HL-60 (cell line): ENCODE data around the gene SPAG9.

ENCODE experiments used
- DNase-seq, 2 experiments: peaks; one replicate each; pipeline ENCODE4 v3.0.0-alpha.2; 2010 to 2020; ENCODE audit warnings: low read depth in 1 of 2, low spot score in 1 of 2
- H3K27ac ChIP-seq: fragments of 250-450 bp; sonication (Bioruptor Pico); replicated peaks from 2 replicates; pipeline ENCODE4 v1.5.1; 2020; ENCODE audit warnings: mild to moderate bottlenecking, moderate library complexity
- H3K27me3 ChIP-seq: fragments of 250-450 bp; sonication (Bioruptor Pico); 2 replicates; pipeline ENCODE4 v1.5.1; 2021; ENCODE audit warnings: mild to moderate bottlenecking, moderate library complexity; ENCODE audit not compliant: insufficient read depth, poor library complexity, severe bottlenecking
- H3K4me3 ChIP-seq: replicated peaks from 2 replicates; pipeline ENCODE4 v1.5.1; 2011; ENCODE audit warnings: mild to moderate bottlenecking, control low read depth, low read length; ENCODE audit not compliant: insufficient read depth
- GABPA ChIP-seq: IDR thresholded peaks from 2 replicates; pipeline ENCODE4 v1.6.1; 2012; ENCODE audit warnings: low read depth
- POLR2AphosphoS5 ChIP-seq: IDR thresholded peaks from 2 replicates; pipeline ENCODE4 v1.6.1; 2012; ENCODE audit warnings: low read depth
- SPI1 ChIP-seq: IDR thresholded peaks from 2 replicates; pipeline ENCODE4 v1.6.1; 2012; ENCODE audit warnings: low read depth, mild to moderate bottlenecking, borderline replicate concordance
- TF ChIP-seq, protein P1 (sequence below): IDR thresholded peaks from 2 replicates; pipeline ENCODE4 v1.6.1; 2012; ENCODE audit warnings: low read depth; ENCODE audit not compliant: insufficient replicate concordance
- TF ChIP-seq, protein P2 (sequence below): IDR thresholded peaks from one replicate; pipeline ENCODE4 v1.5.1; 2011; ENCODE audit warnings: low read length, control low read depth, inconsistent platforms; ENCODE audit not compliant: insufficient read depth

SPAG9 gene

DNA sequence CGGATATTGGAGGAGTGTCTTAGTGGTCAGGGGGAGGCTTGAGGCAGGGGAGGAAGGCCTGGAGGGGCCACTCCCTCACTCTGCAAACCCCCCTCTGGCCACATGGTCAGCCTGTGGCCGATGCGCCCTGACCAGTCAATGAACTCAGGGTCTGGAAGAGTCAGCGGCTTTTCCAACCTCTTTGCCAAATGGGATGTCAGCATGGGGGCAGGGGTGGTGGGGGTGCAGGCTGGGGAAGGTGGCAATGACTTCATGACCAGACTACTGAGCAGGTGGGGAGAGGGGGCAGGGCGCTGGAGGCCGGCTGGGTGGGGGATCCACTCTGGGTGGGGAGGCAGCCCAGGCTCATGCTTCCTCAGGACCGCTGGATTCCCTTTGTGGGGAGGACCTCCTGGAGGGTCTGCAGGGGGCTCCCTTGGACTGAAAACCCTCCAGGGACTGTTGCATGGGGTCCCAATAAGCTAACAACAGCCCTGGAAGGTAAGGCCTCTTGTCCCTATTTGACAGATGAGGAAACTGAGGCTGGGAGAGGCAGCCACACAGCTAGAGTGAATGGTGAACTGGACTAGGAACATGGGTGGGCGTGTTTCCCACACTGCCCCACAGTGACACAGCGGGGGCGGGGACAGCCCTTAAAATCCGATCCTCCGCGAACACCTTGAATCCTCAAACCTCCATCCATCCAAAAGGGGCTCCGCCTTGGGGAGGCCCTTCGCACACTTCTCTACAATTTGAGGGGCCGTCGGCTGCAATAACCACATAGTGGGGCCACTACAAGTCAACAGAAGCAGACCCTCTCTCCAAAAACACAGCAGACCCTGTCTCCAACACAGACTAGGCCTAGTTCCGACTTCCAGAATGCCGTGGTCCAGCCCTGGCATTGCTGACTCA, 173.5 kb downstream of the SPAG9 start:
- Histone ChIP-seq H3K27me3 (no peaks in the 10 kb centered on the region), H3K27ac (no peak overlapping the region), H3K4me3 (no peak overlapping the region)
- no peak for DNase-seq
- TF ChIP-seq, protein P1, sequence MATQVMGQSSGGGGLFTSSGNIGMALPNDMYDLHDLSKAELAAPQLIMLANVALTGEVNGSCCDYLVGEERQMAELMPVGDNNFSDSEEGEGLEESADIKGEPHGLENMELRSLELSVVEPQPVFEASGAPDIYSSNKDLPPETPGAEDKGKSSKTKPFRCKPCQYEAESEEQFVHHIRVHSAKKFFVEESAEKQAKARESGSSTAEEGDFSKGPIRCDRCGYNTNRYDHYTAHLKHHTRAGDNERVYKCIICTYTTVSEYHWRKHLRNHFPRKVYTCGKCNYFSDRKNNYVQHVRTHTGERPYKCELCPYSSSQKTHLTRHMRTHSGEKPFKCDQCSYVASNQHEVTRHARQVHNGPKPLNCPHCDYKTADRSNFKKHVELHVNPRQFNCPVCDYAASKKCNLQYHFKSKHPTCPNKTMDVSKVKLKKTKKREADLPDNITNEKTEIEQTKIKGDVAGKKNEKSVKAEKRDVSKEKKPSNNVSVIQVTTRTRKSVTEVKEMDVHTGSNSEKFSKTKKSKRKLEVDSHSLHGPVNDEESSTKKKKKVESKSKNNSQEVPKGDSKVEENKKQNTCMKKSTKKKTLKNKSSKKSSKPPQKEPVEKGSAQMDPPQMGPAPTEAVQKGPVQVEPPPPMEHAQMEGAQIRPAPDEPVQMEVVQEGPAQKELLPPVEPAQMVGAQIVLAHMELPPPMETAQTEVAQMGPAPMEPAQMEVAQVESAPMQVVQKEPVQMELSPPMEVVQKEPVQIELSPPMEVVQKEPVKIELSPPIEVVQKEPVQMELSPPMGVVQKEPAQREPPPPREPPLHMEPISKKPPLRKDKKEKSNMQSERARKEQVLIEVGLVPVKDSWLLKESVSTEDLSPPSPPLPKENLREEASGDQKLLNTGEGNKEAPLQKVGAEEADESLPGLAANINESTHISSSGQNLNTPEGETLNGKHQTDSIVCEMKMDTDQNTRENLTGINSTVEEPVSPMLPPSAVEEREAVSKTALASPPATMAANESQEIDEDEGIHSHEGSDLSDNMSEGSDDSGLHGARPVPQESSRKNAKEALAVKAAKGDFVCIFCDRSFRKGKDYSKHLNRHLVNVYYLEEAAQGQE: no peak
- TF ChIP-seq, protein P2, sequence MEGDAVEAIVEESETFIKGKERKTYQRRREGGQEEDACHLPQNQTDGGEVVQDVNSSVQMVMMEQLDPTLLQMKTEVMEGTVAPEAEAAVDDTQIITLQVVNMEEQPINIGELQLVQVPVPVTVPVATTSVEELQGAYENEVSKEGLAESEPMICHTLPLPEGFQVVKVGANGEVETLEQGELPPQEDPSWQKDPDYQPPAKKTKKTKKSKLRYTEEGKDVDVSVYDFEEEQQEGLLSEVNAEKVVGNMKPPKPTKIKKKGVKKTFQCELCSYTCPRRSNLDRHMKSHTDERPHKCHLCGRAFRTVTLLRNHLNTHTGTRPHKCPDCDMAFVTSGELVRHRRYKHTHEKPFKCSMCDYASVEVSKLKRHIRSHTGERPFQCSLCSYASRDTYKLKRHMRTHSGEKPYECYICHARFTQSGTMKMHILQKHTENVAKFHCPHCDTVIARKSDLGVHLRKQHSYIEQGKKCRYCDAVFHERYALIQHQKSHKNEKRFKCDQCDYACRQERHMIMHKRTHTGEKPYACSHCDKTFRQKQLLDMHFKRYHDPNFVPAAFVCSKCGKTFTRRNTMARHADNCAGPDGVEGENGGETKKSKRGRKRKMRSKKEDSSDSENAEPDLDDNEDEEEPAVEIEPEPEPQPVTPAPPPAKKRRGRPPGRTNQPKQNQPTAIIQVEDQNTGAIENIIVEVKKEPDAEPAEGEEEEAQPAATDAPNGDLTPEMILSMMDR: no peak
- TF ChIP-seq SPI1 (no peak), GABPA (no peak), POLR2AphosphoS5 (no peak)

DNA sequence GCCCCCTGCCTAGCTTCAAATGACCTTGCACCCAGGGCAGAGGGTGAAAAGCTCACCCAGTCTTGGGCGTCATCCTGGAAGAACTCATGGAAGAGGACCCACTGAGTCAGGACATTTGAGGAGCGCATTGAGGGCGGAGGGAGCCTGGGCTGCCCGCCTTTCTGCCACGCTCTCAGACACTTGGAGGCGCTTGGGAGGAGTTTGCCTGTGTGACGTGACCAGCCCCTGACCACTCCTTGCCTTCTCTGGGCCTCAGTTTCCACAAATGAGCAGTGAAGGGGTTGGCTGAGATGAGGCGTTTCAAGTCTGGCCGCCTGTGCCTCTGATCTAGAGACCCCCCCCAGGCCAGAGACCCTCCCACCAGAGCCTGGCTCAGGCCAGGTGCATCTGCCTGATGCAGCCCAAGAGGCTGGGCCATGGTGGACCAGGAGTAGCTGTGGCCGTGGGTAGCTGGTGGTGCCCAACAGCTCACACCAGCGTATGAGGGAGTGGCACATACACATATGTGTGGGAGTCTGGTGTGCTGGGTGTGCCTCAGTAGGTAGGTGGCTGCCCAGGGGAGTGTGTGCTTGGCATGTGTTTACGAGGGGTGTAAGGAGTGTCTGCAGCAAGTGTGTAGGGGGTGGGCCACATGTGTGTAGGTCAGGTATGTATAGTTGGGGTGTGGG, 174.3 kb downstream of the SPAG9 start:
- Histone ChIP-seq H3K27me3 (no peaks in the 10 kb centered on the region), H3K4me3 (no peak overlapping the region), H3K27ac (no peak overlapping the region)
- no peak for DNase-seq
- no peak for TF ChIP-seq GABPA
- no peak for TF ChIP-seq POLR2AphosphoS5
- TF ChIP-seq, protein P2: no peak

DNA sequence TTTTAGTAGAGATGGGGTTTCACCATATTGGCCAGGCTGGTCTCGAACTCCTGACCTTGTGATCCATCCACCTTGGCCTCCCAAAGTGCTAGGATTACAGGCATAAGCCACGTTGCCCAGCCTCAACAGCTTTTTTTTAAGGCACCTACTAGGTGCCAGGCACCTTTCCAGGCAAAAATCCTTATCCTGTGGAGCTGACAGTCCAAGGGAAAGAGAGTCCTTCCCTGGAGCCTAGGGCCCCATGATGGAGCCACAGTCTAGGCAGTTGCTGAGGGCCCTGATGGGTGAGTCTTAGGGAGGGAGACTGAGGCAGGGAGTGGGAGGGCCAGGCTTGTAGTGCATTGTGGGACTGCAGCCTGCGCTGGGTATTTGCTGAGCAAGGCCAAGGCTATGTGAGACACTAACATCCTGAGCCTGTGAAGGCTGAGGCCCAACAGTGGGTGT, 174.9 kb downstream of the SPAG9 start:
- DNase-seq: no peak
- no peak overlapping the region for H3K27ac ChIP-seq
- H3K27me3 ChIP-seq: no peaks in the 10 kb centered on the region
- no peak overlapping the region for H3K4me3 ChIP-seq
- TF ChIP-seq GABPA (no peak), POLR2AphosphoS5 (no peak), SPI1 (no peak)
- TF ChIP-seq, protein P1: no peak
- TF ChIP-seq, protein P2: no peak
